Regular cardiac myocyte (primary cell): Measurements from ENCODE around the gene ZNF587B. TPM values are rescaled to one million over a fixed set of nuclear protein-coding genes. Genes with fewer than 3 reads are reported as not detected.

Experiments
- total RNA-seq: library from RNA; depleted of rRNA; stranded (reverse); fragments of >200 nt; gene quantifications from 2 replicates; pipeline ENCODE4 v1.2.3, GENCODE V29; 2014

The ZNF587B gene
- 18.6 and 44.9 TPM in 2 replicates for total RNA-seq

GRCh38 chr19:57830071-57830602 lies at the start of gene ZNF587B:
Gene ZNF587B, plus strand, starts transcription at chr19:57830299. Its CDS starts 230 bp downstream, at chr19:57830529.

GRCh38 chr19:57814505-57815246 lies 15.4 kb upstream of the ZNF587B start, which contains the start of gene ZNF552:
Gene ZNF552, minus strand, starts transcription at chr19:57814913. Its CDS starts 170 bp downstream, at chr19:57814743.

GRCh38 chr19:57849666-57850473 lies 19.8 kb downstream of the ZNF587B start, which contains the start of gene ZNF587:
Gene ZNF587, plus strand, starts transcription at chr19:57849859. Its CDS starts 180 bp downstream, at chr19:57850039.

GRCh38 chr19:57888560-57889231 lies 58.6 kb downstream of the ZNF587B start, which contains the start of gene ZNF814:
Gene ZNF814, minus strand, starts transcription at chr19:57889037. Its CDS starts 235 bp downstream, at chr19:57888802.

Other genes starting within 250 kb of the ZNF587B start
- 9.2 and 10.1 TPM in 2 replicates for gene ZIK1, start 246.2 kb upstream of the ZNF587B start, total RNA-seq
- gene ZNF530, start 230.4 kb upstream of the ZNF587B start, total RNA-seq = 2.8 and 8.2 TPM in 2 replicates
- gene ZNF134, start 216.1 kb upstream of the ZNF587B start, total RNA-seq = 21.1 and 30.7 TPM in 2 replicates
- gene ZNF211, start 197.1 kb upstream of the ZNF587B start, total RNA-seq = 10.5 and 13.5 TPM in 2 replicates
- gene ZSCAN4, start 161.4 kb upstream of the ZNF587B start, total RNA-seq = not detected in 2 replicates
- gene ZNF551, start 148.3 kb upstream of the ZNF587B start, total RNA-seq = 5.1 and 12.1 TPM in 2 replicates
- 3.1 and 5.1 TPM in 2 replicates for gene ZNF154, start 121.1 kb upstream of the ZNF587B start, total RNA-seq
- gene ZNF671, start 102.7 kb upstream of the ZNF587B start, total RNA-seq = 10.4 and 12.1 TPM in 2 replicates
- 9.0 and 10.2 TPM in 2 replicates for gene ZNF776, start 83.5 kb upstream of the ZNF587B start, total RNA-seq
- 18.2 and 29.9 TPM in 2 replicates for gene ZNF586, start 60.6 kb upstream of the ZNF587B start, total RNA-seq
- gene ZNF552, start 15.4 kb upstream of the ZNF587B start, total RNA-seq = 4.2 and 4.4 TPM in 2 replicates
- 24.9 and 35.0 TPM in 2 replicates for gene ZNF587, start 19.6 kb downstream of the ZNF587B start, total RNA-seq
- gene ZNF814, start 58.7 kb downstream of the ZNF587B start, total RNA-seq = 5.9 and 10.2 TPM in 2 replicates
- gene ZNF417, start 86.3 kb downstream of the ZNF587B start, total RNA-seq = 19.6 and 24.5 TPM in 2 replicates
- gene ZNF418, start 105.1 kb downstream of the ZNF587B start, total RNA-seq = 5.6 and 12.1 TPM in 2 replicates
- gene ZNF256, start 117.4 kb downstream of the ZNF587B start, total RNA-seq = 3.7 and 4.4 TPM in 2 replicates
- not detected in 2 replicates for gene C19orf18, start 144.2 kb downstream of the ZNF587B start, total RNA-seq
- 9.2 and 22.6 TPM in 2 replicates for gene ZNF606, start 172.5 kb downstream of the ZNF587B start, total RNA-seq
- gene ZSCAN1, start 203.7 kb downstream of the ZNF587B start, total RNA-seq = not detected in 2 replicates
- gene ZNF135, start 229.0 kb downstream of the ZNF587B start, total RNA-seq = 3.8 and 6.8 TPM in 2 replicates